Common myeloid progenitor, CD34-positive (primary cell): ENCODE measurements around the gene NCF1.
"Not testable (repeated sequence)": the region's sequence is repeated elsewhere in the genome, so short reads cannot be mapped to it uniquely, and the experiment has no call there.

Experiments used
- CTCF ChIA-PET: fragments of 350-600 bp; sonication (Branson Sonifier 250); formaldehyde crosslinking; loops from one replicate; lab custom pipeline; 2021; ENCODE audit warnings: antibody characterized with exemption; lab: Charles Lee
- POLR2A ChIA-PET: fragments of 350-600 bp; sonication (Branson Sonifier 250); formaldehyde crosslinking; loops from one replicate; lab custom pipeline; 2021; ENCODE audit warnings: antibody characterized with exemption; lab: Charles Lee
- DNase-seq, 3 donors: peaks; one replicate each; pipeline versions ENCODE4 v3.0.0 to v3.0.0-alpha.2; 2013
- H3K27ac ChIP-seq, 2 experiments: 1 replicate in 1 of 2; 2 replicates in 1 of 2; pipeline ENCODE4 v1.7.0; 2013; ENCODE audit warnings: inconsistent platforms in 2 of 2, low read length in 2 of 2, mild to moderate bottlenecking in 2 of 2, low read depth in 1 of 2, moderate library complexity in 1 of 2; ENCODE audit not compliant: severe bottlenecking in 2 of 2, insufficient read depth in 1 of 2, poor library complexity in 1 of 2
- H3K27me3 ChIP-seq, 5 experiments: replicated peaks in 2 of 5; 1 replicate in 3 of 5; 2 replicates in 2 of 5; pipeline versions ENCODE4 v1.6.1 to v1.7.0; 2013; ENCODE audit warnings: low read length in 4 of 5, mild to moderate bottlenecking in 2 of 5, moderate library complexity in 2 of 5, inconsistent platforms in 1 of 5; ENCODE audit not compliant: insufficient read depth in 5 of 5, control insufficient read depth in 4 of 5
- H3K36me3 ChIP-seq, 4 experiments: 1 replicate in 2 of 4; 2 replicates in 2 of 4; pipeline versions ENCODE4 v1.6.1 to v1.7.0; 2013; ENCODE audit warnings: low read length in 3 of 4, control low read depth in 1 of 4, mild to moderate bottlenecking in 1 of 4; ENCODE audit not compliant: control insufficient read depth in 4 of 4, insufficient read depth in 4 of 4
- H3K4me1 ChIP-seq, 4 experiments: 1 replicate in 3 of 4; 2 replicates in 1 of 4; pipeline versions ENCODE4 v1.6.1 to v1.7.1; 2013; ENCODE audit warnings: low read length in 3 of 4, mild to moderate bottlenecking in 3 of 4, control low read depth in 1 of 4, inconsistent platforms in 1 of 4, moderate library complexity in 1 of 4; ENCODE audit not compliant: control insufficient read depth in 4 of 4, insufficient read depth in 4 of 4; ENCODE audit errors: control extremely low read depth in 1 of 4
- H3K4me3 ChIP-seq, 7 experiments: 1 replicate in 4 of 7; 2 replicates in 3 of 7; pipeline versions ENCODE4 v1.5.1 to v1.7.0; 2013; ENCODE audit warnings: mild to moderate bottlenecking in 7 of 7, low read length in 6 of 7, moderate library complexity in 6 of 7, inconsistent platforms in 2 of 7, low read depth in 2 of 7, control low read depth in 1 of 7; ENCODE audit not compliant: insufficient read depth in 4 of 7, control insufficient read depth in 1 of 7; ENCODE audit errors: extremely low read depth in 1 of 7
- H3K9me3 ChIP-seq, 5 experiments: 1 replicate in 4 of 5; 2 replicates in 1 of 5; pipeline versions ENCODE4 v1.6.1 to v1.7.1; 2013; ENCODE audit warnings: low read length in 4 of 5, mild to moderate bottlenecking in 2 of 5, inconsistent platforms in 1 of 5, low read depth in 1 of 5, moderate library complexity in 1 of 5; ENCODE audit not compliant: control insufficient read depth in 4 of 5, insufficient read depth in 2 of 5; ENCODE audit errors: control extremely low read depth in 1 of 5
- WGBS: methylation state at CpG from one replicate; pipeline ENCODE4 v1.1.5; 2013; ENCODE audit not compliant: insufficient coverage; 5-methylcytosine and 5-hydroxymethylcytosine counted together

NCF1 gene

DNA sequence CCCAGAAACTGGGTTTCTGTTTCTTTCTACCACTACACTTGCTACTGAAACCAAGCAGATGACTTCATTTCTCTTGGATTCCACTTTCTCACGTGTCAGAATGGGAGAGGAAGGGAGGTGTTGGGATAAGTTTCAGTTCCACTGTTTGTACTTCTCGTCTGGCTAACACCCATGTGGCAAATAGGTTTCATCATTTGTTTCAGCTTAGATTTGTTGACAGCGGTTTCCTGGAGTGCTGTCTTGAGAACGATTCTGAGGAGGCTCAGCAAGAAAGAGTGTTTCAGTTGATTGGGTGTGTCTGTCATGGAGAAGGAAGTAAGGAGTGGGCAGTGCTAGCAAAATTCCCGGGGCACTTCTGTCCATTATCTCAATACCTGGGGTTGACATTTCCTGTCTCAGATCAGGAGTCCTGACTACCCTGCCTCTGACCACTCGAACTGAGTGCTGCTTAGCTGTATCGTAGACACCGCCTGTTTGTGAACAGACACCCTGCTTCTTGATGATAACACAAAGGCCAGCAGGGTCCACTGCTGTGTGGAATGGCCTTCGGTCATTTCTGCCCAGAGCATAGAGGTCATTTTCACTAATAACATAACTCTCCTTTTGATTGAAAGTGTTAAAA, 29.8 kb upstream of the NCF1 start:
- DNase-seq, H3K27me3 ChIP-seq, CTCF ChIA-PET, H3K36me3 ChIP-seq, H3K4me3 ChIP-seq, H3K4me1 ChIP-seq, H3K27ac ChIP-seq, POLR2A ChIA-PET, H3K9me3 ChIP-seq: not testable (repeated sequence)
- WGBS: no CpG with 5 or more reads among the region's 9 CpGs

- H3K27me3 ChIP-seq, DNase-seq, H3K4me1 ChIP-seq, POLR2A ChIA-PET, H3K4me3 ChIP-seq, H3K9me3 ChIP-seq, H3K36me3 ChIP-seq, H3K27ac ChIP-seq, CTCF ChIA-PET: not testable (repeated sequence)
- WGBS: no CpG with 5 or more reads among the region's 9 CpGs
Measured at GRCh38 chr7:74753921-74754482, 19.8 kb upstream of the NCF1 start.

- H3K4me1 ChIP-seq, H3K4me3 ChIP-seq, CTCF ChIA-PET, POLR2A ChIA-PET, H3K27me3 ChIP-seq, H3K9me3 ChIP-seq, DNase-seq, H3K27ac ChIP-seq, H3K36me3 ChIP-seq: not testable (repeated sequence)
- WGBS: no CpG with 5 or more reads among the region's 5 CpGs
Measured at GRCh38 chr7:74756673-74757072, 17.1 kb upstream of the NCF1 start.

GRCh38 chr7:74758268-74758667, 15.5 kb upstream of the NCF1 start:
- DNase-seq, H3K27ac ChIP-seq, H3K9me3 ChIP-seq, H3K36me3 ChIP-seq, H3K4me1 ChIP-seq, POLR2A ChIA-PET, H3K27me3 ChIP-seq, CTCF ChIA-PET, H3K4me3 ChIP-seq: not testable (repeated sequence)
- WGBS: no CpG with 5 or more reads among the region's 7 CpGs

GRCh38 chr7:74758982-74759381, 14.8 kb upstream of the NCF1 start:
- H3K4me3 ChIP-seq, H3K9me3 ChIP-seq, H3K36me3 ChIP-seq, H3K27ac ChIP-seq, DNase-seq, H3K4me1 ChIP-seq, CTCF ChIA-PET, H3K27me3 ChIP-seq, POLR2A ChIA-PET: not testable (repeated sequence)
- WGBS: no CpG with 5 or more reads among the region's 3 CpGs

- H3K36me3 ChIP-seq, POLR2A ChIA-PET, H3K9me3 ChIP-seq, H3K27me3 ChIP-seq, DNase-seq, H3K4me1 ChIP-seq, H3K27ac ChIP-seq, CTCF ChIA-PET, H3K4me3 ChIP-seq: not testable (repeated sequence)
- no CpG with 5 or more reads among the region's 17 CpGs for WGBS
Measured at GRCh38 chr7:74765205-74765918, 8.4 kb upstream of the NCF1 start.

- CTCF ChIA-PET, H3K36me3 ChIP-seq, H3K27ac ChIP-seq, H3K27me3 ChIP-seq, POLR2A ChIA-PET, H3K4me1 ChIP-seq, H3K9me3 ChIP-seq, H3K4me3 ChIP-seq, DNase-seq: not testable (repeated sequence)
- WGBS: no CpG with 5 or more reads among the region's 7 CpGs
Measured at GRCh38 chr7:74766509-74766908, 7.3 kb upstream of the NCF1 start.
